HFFc6 (cell line): ENCODE measurements around the gene KRT37. TPM values are rescaled to one million over a fixed set of nuclear protein-coding genes. Genes with fewer than 3 reads are reported as not detected.

ENCODE experiments used
- DNase-seq: peaks from one replicate; pipeline ENCODE4 v3.0.0-alpha.2; 2018
- H3K27ac Mint-ChIP-seq: 2 replicates; pipeline ENCODE4 v1.8.0; 2020; ENCODE audit warnings: mild to moderate bottlenecking, mixed read lengths
- H3K27me3 Mint-ChIP-seq: 2 replicates; pipeline ENCODE4 v1.8.0; 2021; ENCODE audit warnings: mild to moderate bottlenecking, moderate library complexity, mixed read lengths; ENCODE audit not compliant: insufficient read depth
- H3K36me3 Mint-ChIP-seq: 2 replicates; pipeline ENCODE4 v1.8.0; 2021; ENCODE audit warnings: low read depth, mixed read lengths
- H3K4me1 Mint-ChIP-seq: 2 replicates; pipeline ENCODE4 v1.8.0; 2020; ENCODE audit warnings: low read depth, mixed read lengths
- H3K4me3 Mint-ChIP-seq: 2 replicates; pipeline ENCODE4 v1.8.0; 2020; ENCODE audit warnings: mild to moderate bottlenecking, moderate library complexity, mixed read lengths
- H3K9me3 Mint-ChIP-seq: 2 replicates; pipeline ENCODE4 v1.8.0; 2020; ENCODE audit warnings: mild to moderate bottlenecking, mixed read lengths
- CTCF ChIP-seq: fragments of 200-600 bp; sonication (generic); IDR thresholded peaks from 2 replicates; pipeline ENCODE4 v1.5.0; 2021; ENCODE audit warnings: antibody characterized with exemption, mild to moderate bottlenecking
- total RNA-seq, 6 experiments: library from RNA; stranded (reverse); fragmentation: NEBNext Ultra II Directional; extraction: Animal tissue kit (Norgen Biotek cat#: 25700); gene quantifications; 2 replicates in 1 of 6; 3 replicates in 5 of 6; pipeline ENCODE4 v1.2.3, GENCODE V29; 2021

KRT37 gene
- total RNA-seq, 6 experiments from 2014 or later = not detected

- peaks cover 50% of the 10 kb centered on the region for H3K4me1 Mint-ChIP-seq
- no peak overlapping the region for H3K27ac Mint-ChIP-seq
- DNase-seq = no peak
- no peaks in the 10 kb centered on the region; the same call in 1 of the 2 replicates for H3K27me3 Mint-ChIP-seq
- no peaks in the 10 kb centered on the region for H3K9me3 Mint-ChIP-seq
- H3K36me3 Mint-ChIP-seq = no peaks in the 10 kb centered on the region
- no peak overlapping the region for H3K4me3 Mint-ChIP-seq
- no peak for TF ChIP-seq CTCF
Measured at GRCh38 chr17:41407226-41407625, 17.2 kb downstream of the KRT37 start.

GRCh38 chr17:41406205-41406604 is 18.2 kb downstream of the KRT37 start:
- Mint-ChIP-seq H3K4me1 (peaks cover 51% of the 10 kb centered on the region), H3K27ac (no peak overlapping the region)

GRCh38 chr17:41404024-41404671 is 20.2 kb downstream of the KRT37 start:
- no peaks in the 10 kb centered on the region for H3K9me3 Mint-ChIP-seq
- DNase-seq = peak; percentile 97
- H3K4me3 Mint-ChIP-seq = peak overlapping the region; percentile 56
- H3K27me3 Mint-ChIP-seq = peaks cover 3% of the 10 kb centered on the region; the same call in 1 of the 2 replicates
- no peaks in the 10 kb centered on the region for H3K36me3 Mint-ChIP-seq
- H3K27ac Mint-ChIP-seq = peak overlapping the region; percentile 95
- no peak for TF ChIP-seq CTCF
- peaks cover 71% of the 10 kb centered on the region for H3K4me1 Mint-ChIP-seq

More at GRCh38 chr17:41406205-41406604, 18.2 kb downstream of the KRT37 start:
- no peak; the same call in 1 of the 2 replicates for TF ChIP-seq CTCF
- no peak overlapping the region for H3K4me3 Mint-ChIP-seq
- H3K27me3 Mint-ChIP-seq = no peaks in the 10 kb centered on the region; the same call in 1 of the 2 replicates
- peak; percentile 17 for DNase-seq
- no peaks in the 10 kb centered on the region for H3K9me3 Mint-ChIP-seq
- no peaks in the 10 kb centered on the region for H3K36me3 Mint-ChIP-seq

GRCh38 chr17:41403404-41404023 is 20.9 kb downstream of the KRT37 start:
- H3K36me3 Mint-ChIP-seq = no peaks in the 10 kb centered on the region
- H3K4me3 Mint-ChIP-seq = peak overlapping the region; percentile 56; the same call in 1 of the 2 replicates
- no peaks in the 10 kb centered on the region for H3K9me3 Mint-ChIP-seq
- peak overlapping the region; percentile 95 for H3K27ac Mint-ChIP-seq
- TF ChIP-seq CTCF = no peak
- H3K27me3 Mint-ChIP-seq = peaks cover 3% of the 10 kb centered on the region; the same call in 1 of the 2 replicates
- peaks cover 71% of the 10 kb centered on the region for H3K4me1 Mint-ChIP-seq
- DNase-seq = peak; percentile 8

GRCh38 chr17:41402161-41402560 is 22.2 kb downstream of the KRT37 start:
- peak; percentile 38 for DNase-seq
- H3K36me3 Mint-ChIP-seq = no peaks in the 10 kb centered on the region
- H3K4me1 Mint-ChIP-seq = peaks cover 71% of the 10 kb centered on the region
- peaks cover 3% of the 10 kb centered on the region; the same call in 1 of the 2 replicates for H3K27me3 Mint-ChIP-seq
- H3K27ac Mint-ChIP-seq = peak overlapping the region; percentile 95
- no peak for TF ChIP-seq CTCF
- peak overlapping the region; percentile 7; the same call in 1 of the 2 replicates for H3K4me3 Mint-ChIP-seq
- H3K9me3 Mint-ChIP-seq = no peaks in the 10 kb centered on the region
